ENCODE results near the gene PGGHG.
"Not testable (repeated sequence)": the region's sequence is repeated elsewhere in the genome, so short reads cannot be mapped to it uniquely, and the experiment has no call there.

PGGHG gene

GRCh38 chr11:255176-255575 is 33.8 kb upstream of the PGGHG start:
- H3K27me3 ChIP-seq (ENCODE audit: control insufficient read depth, insufficient read depth, low read length): no peaks in the 10 kb centered on the region
- H3K27ac ChIP-seq (ENCODE audit: low read length): no peak overlapping the region
- no peaks in the 10 kb centered on the region for H3K9me3 ChIP-seq (ENCODE audit: control insufficient read depth, low read depth, low read length)
- no peak overlapping the region for H3K9ac ChIP-seq (ENCODE audit: low read length)
- peaks cover 29% of the 10 kb centered on the region for H3K36me3 ChIP-seq (ENCODE audit: control insufficient read depth, low read depth, low read length)
- peaks cover 3% of the 10 kb centered on the region for H3K4me1 ChIP-seq (ENCODE audit: control insufficient read depth, low read depth, low read length)
- no peak overlapping the region for H3K4me3 ChIP-seq (ENCODE audit: low read length)

- Histone ChIP-seq H3K27ac (ENCODE audit: low read length) (no peak overlapping the region), H3K4me1 (ENCODE audit: control insufficient read depth, low read depth, low read length) (peaks cover 3% of the 10 kb centered on the region), H3K9me3 (ENCODE audit: control insufficient read depth, low read depth, low read length) (no peaks in the 10 kb centered on the region), H3K4me3 (ENCODE audit: low read length) (no peak overlapping the region), H3K36me3 (ENCODE audit: control insufficient read depth, low read depth, low read length) (peaks cover 29% of the 10 kb centered on the region), H3K9ac (ENCODE audit: low read length) (no peak overlapping the region), H3K27me3 (ENCODE audit: control insufficient read depth, insufficient read depth, low read length) (no peaks in the 10 kb centered on the region)
Measured at GRCh38 chr11:255816-256215, 33.1 kb upstream of the PGGHG start.

GRCh38 chr11:256952-257737 is 31.8 kb upstream of the PGGHG start:
- H3K4me3 ChIP-seq (ENCODE audit: low read length): no peak overlapping the region
- H3K36me3 ChIP-seq (ENCODE audit: control insufficient read depth, low read depth, low read length): peaks cover 18% of the 10 kb centered on the region
- H3K27me3 ChIP-seq (ENCODE audit: control insufficient read depth, insufficient read depth, low read length): no peaks in the 10 kb centered on the region
- no peak overlapping the region for H3K27ac ChIP-seq (ENCODE audit: low read length)
- no peaks in the 10 kb centered on the region for H3K4me1 ChIP-seq (ENCODE audit: control insufficient read depth, low read depth, low read length)
- H3K9me3 ChIP-seq (ENCODE audit: control insufficient read depth, low read depth, low read length): no peaks in the 10 kb centered on the region
- H3K9ac ChIP-seq (ENCODE audit: low read length): no peak overlapping the region

- Histone ChIP-seq H3K9me3 (ENCODE audit: control insufficient read depth, low read depth, low read length) (no peaks in the 10 kb centered on the region), H3K4me3 (ENCODE audit: low read length) (no peak overlapping the region), H3K4me1 (ENCODE audit: control insufficient read depth, low read depth, low read length) (no peaks in the 10 kb centered on the region), H3K9ac (ENCODE audit: low read length) (no peak overlapping the region), H3K27me3 (ENCODE audit: control insufficient read depth, insufficient read depth, low read length) (no peaks in the 10 kb centered on the region), H3K27ac (ENCODE audit: low read length) (no peak overlapping the region), H3K36me3 (ENCODE audit: control insufficient read depth, low read depth, low read length) (peaks cover 10% of the 10 kb centered on the region)
Measured at GRCh38 chr11:257766-258493, 31.0 kb upstream of the PGGHG start.

- Histone ChIP-seq H3K27ac (ENCODE audit: low read length) (no peak overlapping the region), H3K36me3 (ENCODE audit: control insufficient read depth, low read depth, low read length) (no peaks in the 10 kb centered on the region), H3K4me1 (ENCODE audit: control insufficient read depth, low read depth, low read length) (no peaks in the 10 kb centered on the region), H3K9me3 (ENCODE audit: control insufficient read depth, low read depth, low read length) (no peaks in the 10 kb centered on the region), H3K9ac (ENCODE audit: low read length) (no peak overlapping the region), H3K4me3 (ENCODE audit: low read length) (no peak overlapping the region), H3K27me3 (ENCODE audit: control insufficient read depth, insufficient read depth, low read length) (no peaks in the 10 kb centered on the region)
Measured at GRCh38 chr11:259413-259812, 29.5 kb upstream of the PGGHG start.

- Histone ChIP-seq H3K9ac (ENCODE audit: low read length) (no peak overlapping the region), H3K27ac (ENCODE audit: low read length) (no peak overlapping the region), H3K4me1 (ENCODE audit: control insufficient read depth, low read depth, low read length) (no peaks in the 10 kb centered on the region), H3K36me3 (ENCODE audit: control insufficient read depth, low read depth, low read length) (no peaks in the 10 kb centered on the region), H3K27me3 (ENCODE audit: control insufficient read depth, insufficient read depth, low read length) (no peaks in the 10 kb centered on the region), H3K4me3 (ENCODE audit: low read length) (no peak overlapping the region), H3K9me3 (ENCODE audit: control insufficient read depth, low read depth, low read length) (no peaks in the 10 kb centered on the region)
Measured at GRCh38 chr11:261624-262023, 27.3 kb upstream of the PGGHG start.

- no peak overlapping the region for H3K4me3 ChIP-seq (ENCODE audit: low read length)
Measured at GRCh38 chr11:266676-267439, 22.1 kb upstream of the PGGHG start.

GRCh38 chr11:267491-267994 is 21.4 kb upstream of the PGGHG start:
- H3K27ac ChIP-seq (ENCODE audit: low read length): no peak overlapping the region
- H3K4me1 ChIP-seq (ENCODE audit: control insufficient read depth, low read depth, low read length): peaks cover 9% of the 10 kb centered on the region
- H3K9ac ChIP-seq (ENCODE audit: low read length): no peak overlapping the region
- H3K4me3 ChIP-seq (ENCODE audit: low read length): no peak overlapping the region
- H3K27me3 ChIP-seq (ENCODE audit: control insufficient read depth, insufficient read depth, low read length): no peaks in the 10 kb centered on the region
- no peaks in the 10 kb centered on the region for H3K36me3 ChIP-seq (ENCODE audit: control insufficient read depth, low read depth, low read length)
- H3K9me3 ChIP-seq (ENCODE audit: control insufficient read depth, low read depth, low read length): no peaks in the 10 kb centered on the region

More at GRCh38 chr11:266676-267439, 22.1 kb upstream of the PGGHG start:
- Histone ChIP-seq H3K27me3 (ENCODE audit: control insufficient read depth, insufficient read depth, low read length) (no peaks in the 10 kb centered on the region), H3K9me3 (ENCODE audit: control insufficient read depth, low read depth, low read length) (no peaks in the 10 kb centered on the region), H3K36me3 (ENCODE audit: control insufficient read depth, low read depth, low read length) (no peaks in the 10 kb centered on the region), H3K27ac (ENCODE audit: low read length) (no peak overlapping the region), H3K4me1 (ENCODE audit: control insufficient read depth, low read depth, low read length) (peaks cover 9% of the 10 kb centered on the region), H3K9ac (ENCODE audit: low read length) (no peak overlapping the region)

GRCh38 chr11:268716-269145 is 20.2 kb upstream of the PGGHG start:
- not testable (repeated sequence) for H3K27me3 ChIP-seq (ENCODE audit: control insufficient read depth, insufficient read depth, low read length); H3K4me1 ChIP-seq (ENCODE audit: control insufficient read depth, low read depth, low read length); H3K36me3 ChIP-seq (ENCODE audit: control insufficient read depth, low read depth, low read length); H3K9me3 ChIP-seq (ENCODE audit: control insufficient read depth, low read depth, low read length); H3K27ac ChIP-seq (ENCODE audit: low read length)
- peak overlapping the region; percentile 1 for H3K9ac ChIP-seq (ENCODE audit: low read length)
- H3K4me3 ChIP-seq (ENCODE audit: low read length): peak overlapping the region; percentile 49

GRCh38 chr11:269146-269890 is 19.6 kb upstream of the PGGHG start:
- Histone ChIP-seq H3K4me3 (ENCODE audit: low read length) (peak overlapping the region; percentile 49), H3K9me3 (ENCODE audit: control insufficient read depth, low read depth, low read length) (no peaks in the 10 kb centered on the region), H3K9ac (ENCODE audit: low read length) (peak overlapping the region; percentile 1), H3K4me1 (ENCODE audit: control insufficient read depth, low read depth, low read length) (peaks cover 9% of the 10 kb centered on the region), H3K36me3 (ENCODE audit: control insufficient read depth, low read depth, low read length) (no peaks in the 10 kb centered on the region), H3K27me3 (ENCODE audit: control insufficient read depth, insufficient read depth, low read length) (no peaks in the 10 kb centered on the region), H3K27ac (ENCODE audit: low read length) (no peak overlapping the region)

All from iPS-18a (cell line).